ENCODE data around the gene LONRF3. TPM values are rescaled to one million over a fixed set of nuclear protein-coding genes. Genes with fewer than 3 reads are reported as not detected.

Gene LONRF3
- not detected for total RNA-seq (ENCODE audit: insufficient read depth, low replicate concordance)

GRCh38 chrX:118974088-118974907 is at the start of gene LONRF3:
Gene LONRF3, plus strand, starts transcription at chrX:118974618. Its CDS starts 163 bp downstream, at chrX:118974781.
- DNase-seq (ENCODE audit: low spot score): peak; percentile 41

GRCh38 chrX:118928151-118928550 is 46.3 kb upstream of the LONRF3 start:
- DNase-seq (ENCODE audit: low spot score): peak; percentile 1

- DNase-seq (ENCODE audit: low spot score): no peak
Measured at GRCh38 chrX:118935352-118935751, 39.1 kb upstream of the LONRF3 start.

- no peak for DNase-seq (ENCODE audit: low spot score)
Measured at GRCh38 chrX:118941147-118941546, 33.3 kb upstream of the LONRF3 start.

- no peak for DNase-seq (ENCODE audit: low spot score)
Measured at GRCh38 chrX:118943102-118943501, 31.3 kb upstream of the LONRF3 start.

GRCh38 chrX:118945921-118946320 is 28.5 kb upstream of the LONRF3 start:
- no peak for DNase-seq (ENCODE audit: low spot score)

- DNase-seq (ENCODE audit: low spot score): no peak
Measured at GRCh38 chrX:118948270-118948669, 26.1 kb upstream of the LONRF3 start.

GRCh38 chrX:118961866-118962560 is 12.4 kb upstream of the LONRF3 start:
- no peak for DNase-seq (ENCODE audit: low spot score)

- DNase-seq (ENCODE audit: low spot score): no peak
Measured at GRCh38 chrX:118963159-118963558, 11.3 kb upstream of the LONRF3 start.

GRCh38 chrX:118964252-118964651 is 10.2 kb upstream of the LONRF3 start:
- DNase-seq (ENCODE audit: low spot score): no peak

- no peak for DNase-seq (ENCODE audit: low spot score)
Measured at GRCh38 chrX:118965395-118965794, 9.0 kb upstream of the LONRF3 start.

GRCh38 chrX:118968031-118968430 is 6.4 kb upstream of the LONRF3 start:
- no peak for DNase-seq (ENCODE audit: low spot score)

- no peak for DNase-seq (ENCODE audit: low spot score)
Measured at GRCh38 chrX:118971552-118971951, 2.9 kb upstream of the LONRF3 start.

GRCh38 chrX:118973389-118974087 is 880 bp upstream of the LONRF3 start:
- DNase-seq (ENCODE audit: low spot score): no peak

GRCh38 chrX:118974908-118975671 is 672 bp downstream of the LONRF3 start:
- peak; percentile 2 for DNase-seq (ENCODE audit: low spot score)

GRCh38 chrX:118975831-118976598 is 1.6 kb downstream of the LONRF3 start:
- DNase-seq (ENCODE audit: low spot score): peak; percentile 2

GRCh38 chrX:118976599-118977340 is 2.4 kb downstream of the LONRF3 start:
- no peak for DNase-seq (ENCODE audit: low spot score)

GRCh38 chrX:118977424-118977823 is 3.0 kb downstream of the LONRF3 start:
- DNase-seq (ENCODE audit: low spot score): no peak

GRCh38 chrX:118978451-118978850 is 4.0 kb downstream of the LONRF3 start:
- DNase-seq (ENCODE audit: low spot score): no peak

GRCh38 chrX:118980761-118981160 is 6.3 kb downstream of the LONRF3 start:
- no peak for DNase-seq (ENCODE audit: low spot score)

Measured in umbilical cord (tissue), 2 donors.